HG02885 (cell line): ENCODE data around the gene OBSCN.
A peak's percentile ranks its signal among the peaks of the same experiment; 100 is the strongest.

Experiments
- ATAC-seq: cut with Tn5 transposase; IDR thresholded peaks from one replicate; pipeline ENCODE4 v1.9.1; 2021; ENCODE audit warnings: mild to moderate bottlenecking; ENCODE audit not compliant: unreplicated experiment, poor library complexity

The OBSCN gene

GRCh38 chr1:228394571-228395394 is 186.9 kb downstream of the OBSCN start:
- ATAC-seq: no peak

- ATAC-seq: no peak
Observed at GRCh38 chr1:228396770-228397662, 189.2 kb downstream of the OBSCN start.

- no peak for ATAC-seq
Observed at GRCh38 chr1:228397966-228398365, 190.1 kb downstream of the OBSCN start.

- ATAC-seq: no peak
Observed at GRCh38 chr1:228398741-228399461, 191.1 kb downstream of the OBSCN start.

- ATAC-seq: no peak
Observed at GRCh38 chr1:228399531-228400236, 191.8 kb downstream of the OBSCN start.

- ATAC-seq: no peak
Observed at GRCh38 chr1:228400237-228400651, 192.4 kb downstream of the OBSCN start.

- ATAC-seq: no peak
Observed at GRCh38 chr1:228400692-228401454, 193.0 kb downstream of the OBSCN start.

- no peak for ATAC-seq
Observed at GRCh38 chr1:228401782-228402640, 194.2 kb downstream of the OBSCN start.

- no peak for ATAC-seq
Observed at GRCh38 chr1:228402641-228403025, 194.8 kb downstream of the OBSCN start.

- no peak for ATAC-seq
Observed at GRCh38 chr1:228403231-228403631, 195.4 kb downstream of the OBSCN start.

- ATAC-seq: no peak
Observed at GRCh38 chr1:228404107-228404720, 196.4 kb downstream of the OBSCN start.

GRCh38 chr1:228405200-228405978 is 197.5 kb downstream of the OBSCN start:
- peak; percentile 1 for ATAC-seq

GRCh38 chr1:228405979-228406228 is 198.1 kb downstream of the OBSCN start:
- peak; percentile 29 for ATAC-seq

- ATAC-seq: no peak
Observed at GRCh38 chr1:228407106-228408040, 199.5 kb downstream of the OBSCN start.

- no peak for ATAC-seq
Observed at GRCh38 chr1:228408041-228408868, 200.4 kb downstream of the OBSCN start.
